Activated T-cell treated with anti-CD3 and anti-CD28 coated beads, Interleukin-2, amount 50 U/mL, for 72 hours (primary cell): ENCODE data around the gene DAZAP1. TPM values are rescaled to one million over a fixed set of nuclear protein-coding genes. Genes with fewer than 3 reads are reported as not detected.
A peak's percentile ranks its signal among the peaks of the same experiment; 100 is the strongest.
"Not testable (repeated sequence)": the region's sequence is repeated elsewhere in the genome, so short reads cannot be mapped to it uniquely, and the experiment has no call there.

Experiments
- ATAC-seq, 2 donors: fragments of 150-1000 bp; cut with Tn5 transposase; replicated peaks in 1 of 2; 2 replicates each; pipeline ENCODE4 v1.10.0; 2021; ENCODE audit warnings: moderate library complexity in 2 of 2, mild to moderate bottlenecking in 1 of 2
- DNase-seq, 2 donors: peaks; one replicate each; pipeline ENCODE4 v3.0.0; 2021 to 2022; ENCODE audit warnings: mixed read lengths in 1 of 2
- H3K27ac Mint-ChIP-seq: one replicate; pipeline ENCODE4 v1.8.0; 2022; ENCODE audit warnings: mild to moderate bottlenecking, moderate library complexity, mixed read lengths
- H3K27me3 Mint-ChIP-seq: one replicate; pipeline ENCODE4 v1.8.0; 2022; ENCODE audit warnings: low read depth, mixed read lengths
- H3K36me3 Mint-ChIP-seq, 2 donors: one replicate each; pipeline ENCODE4 v1.8.0; 2022; ENCODE audit warnings: mixed read lengths in 2 of 2, mild to moderate bottlenecking in 1 of 2; ENCODE audit not compliant: insufficient read depth in 2 of 2
- H3K4me1 Mint-ChIP-seq: one replicate; pipeline ENCODE4 v1.8.0; 2022; ENCODE audit warnings: low read depth, mixed read lengths
- H3K4me3 Mint-ChIP-seq, 2 donors: one replicate each; pipeline ENCODE4 v1.8.0; 2022; ENCODE audit warnings: mild to moderate bottlenecking in 2 of 2, mixed read lengths in 2 of 2, moderate library complexity in 2 of 2
- H3K9me3 Mint-ChIP-seq, 2 donors: one replicate each; pipeline ENCODE4 v1.8.0; 2022; ENCODE audit warnings: mixed read lengths in 2 of 2
- total RNA-seq, 2 donors: library from RNA; stranded (reverse); gene quantifications; one replicate each; pipeline ENCODE4 v1.2.3, GENCODE V29; 2022

Gene DAZAP1
- total RNA-seq, 2 donors from 2014 or later: 219 to 252 TPM

GRCh38 chr19:1473085-1473851, 65.9 kb downstream of the DAZAP1 start:
- ATAC-seq: no peak
- DNase-seq: no peak
- Mint-ChIP-seq H3K9me3 (no peaks in the 10 kb centered on the region), H3K4me3 (no peak overlapping the region), H3K27me3 (peaks cover 6% of the 10 kb centered on the region), H3K4me1 (peaks cover 22% of the 10 kb centered on the region), H3K36me3 (peaks cover 0 to 1% of the 10 kb centered on the region in 2 donors), H3K27ac (no peak overlapping the region)

- no peak overlapping the region for H3K27ac Mint-ChIP-seq
- no peaks in the 10 kb centered on the region for H3K9me3 Mint-ChIP-seq
- no peak overlapping the region for H3K4me3 Mint-ChIP-seq
- no peak for DNase-seq
- H3K36me3 Mint-ChIP-seq: peaks cover 2 to 5% of the 10 kb centered on the region in 2 donors
- peaks cover 28% of the 10 kb centered on the region for H3K4me1 Mint-ChIP-seq
- ATAC-seq: no peak
- peaks cover 6% of the 10 kb centered on the region for H3K27me3 Mint-ChIP-seq
Observed at GRCh38 chr19:1474011-1474764, 66.8 kb downstream of the DAZAP1 start.

- Mint-ChIP-seq H3K4me3 (no peak overlapping the region), H3K27ac (no peak overlapping the region), H3K27me3 (peaks cover 6% of the 10 kb centered on the region), H3K4me1 (peaks cover 35% of the 10 kb centered on the region), H3K36me3 (peaks cover 2 to 6% of the 10 kb centered on the region in 2 donors), H3K9me3 (no peaks in the 10 kb centered on the region)
- ATAC-seq: no peak
- DNase-seq: no peak
Observed at GRCh38 chr19:1474765-1475351, 67.5 kb downstream of the DAZAP1 start.

DNA sequence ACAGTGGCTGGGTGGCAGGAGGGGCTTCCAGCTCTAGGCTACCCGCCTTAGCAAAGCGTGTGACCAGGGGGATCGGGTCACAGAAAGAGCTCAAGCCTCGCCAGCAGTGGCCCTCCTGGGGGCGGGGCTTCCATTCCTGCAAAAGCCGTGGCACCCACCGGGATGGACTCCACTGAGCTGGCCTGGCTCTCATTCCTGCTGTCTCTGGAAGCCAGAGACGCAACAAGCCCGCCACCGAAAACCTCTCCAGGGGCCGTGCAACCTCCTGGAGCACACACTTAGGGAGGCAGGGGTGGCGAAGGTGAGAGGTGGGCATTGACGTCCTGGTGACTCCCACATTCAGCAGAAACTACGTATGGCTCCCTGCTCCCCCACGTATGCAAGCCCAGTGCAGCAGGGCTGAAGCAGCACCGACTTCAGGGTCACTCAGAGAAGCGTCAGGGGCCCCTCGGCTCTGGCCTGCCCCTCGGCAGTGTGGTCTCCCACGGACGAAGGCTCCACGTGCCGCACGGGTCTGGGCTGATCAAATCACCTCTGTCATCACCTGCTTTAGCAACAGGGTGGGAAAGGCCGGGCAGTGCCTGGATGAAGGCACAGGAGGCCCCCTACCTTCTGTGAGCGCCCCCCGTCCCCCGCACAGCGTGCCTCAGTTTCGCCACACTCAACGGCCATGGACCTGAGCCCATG, 68.5 kb downstream of the DAZAP1 start:
- no peak overlapping the region for H3K27ac Mint-ChIP-seq
- ATAC-seq (no peak), DNase-seq (no peak)
- H3K4me3 Mint-ChIP-seq: no peak overlapping the region
- H3K36me3 Mint-ChIP-seq: peaks cover 2 to 6% of the 10 kb centered on the region in 2 donors
- peaks cover 6% of the 10 kb centered on the region for H3K27me3 Mint-ChIP-seq
- peaks cover 31% of the 10 kb centered on the region for H3K4me1 Mint-ChIP-seq
- H3K9me3 Mint-ChIP-seq: no peaks in the 10 kb centered on the region

DNA sequence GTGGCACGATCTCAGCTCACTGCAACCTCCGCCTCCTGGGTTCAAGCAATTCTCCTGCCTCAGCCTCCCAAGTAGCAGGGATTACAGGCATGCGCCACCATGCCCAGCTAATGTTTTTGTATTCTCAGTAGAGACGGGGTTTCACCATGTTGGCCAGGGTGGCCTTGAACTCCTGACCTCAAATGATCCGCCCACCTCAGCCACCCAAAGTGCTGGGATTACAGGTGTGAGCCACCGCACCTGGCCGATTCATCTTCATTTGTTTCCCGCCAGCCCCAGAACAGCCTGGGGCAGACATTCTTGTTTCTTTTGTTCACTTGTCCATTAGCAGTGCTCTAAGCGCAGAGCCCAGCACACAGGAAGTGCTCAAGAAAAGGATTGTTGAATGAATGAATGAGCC, 69.7 kb downstream of the DAZAP1 start:
- not testable (repeated sequence) for H3K27ac Mint-ChIP-seq, ATAC-seq, H3K36me3 Mint-ChIP-seq, DNase-seq, H3K9me3 Mint-ChIP-seq, H3K27me3 Mint-ChIP-seq
- peak overlapping the region in 1 of 2 donors; percentile 8 for H3K4me3 Mint-ChIP-seq
- peaks cover 31% of the 10 kb centered on the region for H3K4me1 Mint-ChIP-seq

GRCh38 chr19:1478934-1479707, 71.7 kb downstream of the DAZAP1 start, which contains the start of gene C19orf25:
C19orf25 (minus strand) TSS chr19:1479215; CDS start chr19:1478903, 312 bp downstream.
- H3K4me3 Mint-ChIP-seq: peak within 1 kb of the TSS; percentile 90 to 99
- DNase-seq (peak; percentile 96 to 97), ATAC-seq (peak; percentile 98 to 99)
- peaks cover 2 to 6% of the 10 kb centered on the region in 2 donors for H3K36me3 Mint-ChIP-seq
- H3K9me3 Mint-ChIP-seq: no peaks in the 10 kb centered on the region
- peaks cover 31% of the 10 kb centered on the region for H3K4me1 Mint-ChIP-seq
- peak within 1 kb of the TSS; percentile 77 for H3K27ac Mint-ChIP-seq
- no peaks in the 10 kb centered on the region for H3K27me3 Mint-ChIP-seq

- ATAC-seq (no peak), DNase-seq (no peak)
- Mint-ChIP-seq H3K27me3 (no peaks in the 10 kb centered on the region), H3K4me1 (peaks cover 31% of the 10 kb centered on the region), H3K27ac (no peak overlapping the region), H3K36me3 (peaks cover 2 to 6% of the 10 kb centered on the region in 2 donors), H3K9me3 (no peaks in the 10 kb centered on the region), H3K4me3 (no peak overlapping the region)
Observed at GRCh38 chr19:1481224-1481892, 74.0 kb downstream of the DAZAP1 start.

- H3K4me3 Mint-ChIP-seq: no peak overlapping the region
- H3K27me3 Mint-ChIP-seq: no peaks in the 10 kb centered on the region
- no peaks in the 10 kb centered on the region for H3K9me3 Mint-ChIP-seq
- peaks cover 2 to 6% of the 10 kb centered on the region in 2 donors for H3K36me3 Mint-ChIP-seq
- no peak overlapping the region for H3K27ac Mint-ChIP-seq
- ATAC-seq: no peak
- no peak for DNase-seq
- peaks cover 26% of the 10 kb centered on the region for H3K4me1 Mint-ChIP-seq
Observed at GRCh38 chr19:1481893-1482360, 74.5 kb downstream of the DAZAP1 start.

- no peaks in the 10 kb centered on the region for H3K9me3 Mint-ChIP-seq
Observed at GRCh38 chr19:1482361-1483130, 75.2 kb downstream of the DAZAP1 start.

DNA sequence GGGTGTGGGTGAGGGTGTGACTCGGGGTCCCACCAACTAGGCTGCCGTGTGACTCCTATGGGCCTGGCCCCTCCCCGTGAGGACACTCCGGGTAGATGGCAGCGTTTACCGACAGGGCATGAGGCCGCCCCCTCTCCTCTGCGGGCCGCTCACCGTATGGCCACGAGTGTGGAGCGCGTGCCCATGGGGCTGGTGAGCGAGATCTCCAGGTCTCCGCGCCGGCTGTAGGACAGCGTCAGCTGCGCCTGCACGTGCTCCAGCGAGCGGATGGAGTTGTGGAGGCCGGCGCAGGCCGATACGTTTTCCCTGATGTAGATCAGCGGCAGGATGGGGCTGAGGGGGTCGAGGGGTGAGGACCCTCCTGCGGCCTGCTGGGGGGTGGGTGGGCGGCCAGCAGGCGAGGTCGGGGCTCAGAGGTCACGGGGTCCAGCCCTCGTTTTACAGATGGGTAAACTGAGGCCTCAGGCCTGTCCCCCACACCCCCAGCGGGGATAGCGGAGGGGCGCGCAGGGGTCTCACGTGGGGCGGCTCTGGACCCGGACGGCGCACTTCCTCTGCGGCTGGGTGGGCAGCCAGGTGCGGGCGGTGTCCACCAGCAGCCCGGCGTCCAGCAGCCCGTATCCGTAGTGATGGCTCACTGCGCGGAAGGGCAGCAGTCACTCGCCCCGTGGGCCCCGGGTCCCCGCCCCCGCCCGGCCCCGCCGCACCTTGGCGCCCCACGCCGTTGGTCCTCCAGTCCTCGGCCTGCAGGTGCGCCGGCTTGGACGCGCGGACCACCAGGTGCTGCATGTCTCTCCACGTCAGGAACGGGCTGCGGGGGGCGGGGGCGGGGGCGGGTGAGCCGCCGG, 76.0 kb downstream of the DAZAP1 start:
- no peak overlapping the region for H3K4me3 Mint-ChIP-seq
- ATAC-seq: no peak
- H3K9me3 Mint-ChIP-seq: no peaks in the 10 kb centered on the region
- no peak overlapping the region for H3K27ac Mint-ChIP-seq
- no peak for DNase-seq
- H3K27me3 Mint-ChIP-seq: no peaks in the 10 kb centered on the region
- peaks cover 12% of the 10 kb centered on the region for H3K4me1 Mint-ChIP-seq
- H3K36me3 Mint-ChIP-seq: peaks cover 2 to 4% of the 10 kb centered on the region in 2 donors

More at GRCh38 chr19:1482361-1483130, 75.2 kb downstream of the DAZAP1 start:
- Mint-ChIP-seq H3K4me3 (no peak overlapping the region), H3K36me3 (peaks cover 2 to 6% of the 10 kb centered on the region in 2 donors), H3K4me1 (peaks cover 20% of the 10 kb centered on the region), H3K27ac (no peak overlapping the region), H3K27me3 (no peaks in the 10 kb centered on the region)
- ATAC-seq: no peak
- DNase-seq: no peak
